AG04449 (cell line): ENCODE data around the gene LRRC4C.
"Not testable (repeated sequence)": the region's sequence is repeated elsewhere in the genome, so short reads cannot be mapped to it uniquely, and the experiment has no call there.

ENCODE experiments used
- CTCF ChIA-PET: fragments of 350-600 bp; formaldehyde crosslinking; extraction: SDS; loops from one replicate; lab custom pipeline; 2021; ENCODE audit warnings: antibody characterized with exemption; lab: Yijun Ruan, JAX
- POLR2A ChIA-PET: fragments of 400-600, 350-600 bp; formaldehyde crosslinking; extraction: SDS; loops from one replicate; lab custom pipeline; 2020; ENCODE audit warnings: antibody characterized with exemption, inconsistent platforms; lab: Yijun Ruan, JAX
- DNase-seq: peaks from one replicate; pipeline ENCODE4 v3.0.0-alpha.2; 2010; ENCODE audit warnings: low read depth, low spot score
- H3K4me3 ChIP-seq: 2 replicates; pipeline ENCODE4 v1.5.1; 2011; ENCODE audit warnings: low read depth, mild to moderate bottlenecking, control low read depth, low read length
- TF ChIP-seq, protein P1 (sequence below): IDR thresholded peaks from one replicate; pipeline ENCODE4 v1.5.1; 2011; ENCODE audit warnings: mild to moderate bottlenecking, moderate library complexity, low read length, control low read depth, inconsistent platforms; ENCODE audit not compliant: insufficient read depth; ENCODE audit errors: missing control alignments

Gene LRRC4C

DNA sequence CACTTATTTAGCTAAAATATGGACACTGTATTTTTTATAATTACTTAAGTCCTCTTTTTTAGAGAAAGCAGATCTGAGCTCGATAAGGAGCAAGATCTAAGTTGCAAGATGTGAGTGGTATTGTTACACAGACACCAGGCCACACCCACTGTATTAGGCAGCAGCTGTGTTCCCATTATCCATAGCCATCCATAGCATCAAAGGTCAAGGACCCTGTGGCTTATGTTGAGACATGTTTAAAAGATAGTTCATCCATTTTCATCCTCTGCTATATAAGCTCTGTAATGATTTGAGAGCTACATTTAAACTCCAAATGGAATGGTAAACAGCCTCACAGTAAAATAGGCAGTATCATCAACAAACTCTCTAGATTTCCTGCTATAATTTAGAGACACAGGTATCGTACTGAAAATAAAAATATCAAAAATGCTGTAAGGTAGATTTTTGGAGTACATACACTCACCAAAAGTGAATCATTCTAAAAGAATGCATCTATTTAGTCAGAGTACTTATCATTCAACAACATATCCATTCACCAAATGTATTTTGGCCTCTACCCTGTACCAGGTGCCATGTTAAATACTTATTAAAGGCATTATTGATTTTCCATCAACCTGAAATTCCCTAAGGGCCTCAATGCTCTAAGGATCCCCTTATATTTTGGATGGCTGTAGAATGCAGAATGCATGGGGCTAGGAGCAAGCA is 574.0 kb downstream of the LRRC4C start:
- no peak for DNase-seq
- CTCF ChIA-PET, result no interaction called here
- POLR2A ChIA-PET, result no interaction called here

DNA sequence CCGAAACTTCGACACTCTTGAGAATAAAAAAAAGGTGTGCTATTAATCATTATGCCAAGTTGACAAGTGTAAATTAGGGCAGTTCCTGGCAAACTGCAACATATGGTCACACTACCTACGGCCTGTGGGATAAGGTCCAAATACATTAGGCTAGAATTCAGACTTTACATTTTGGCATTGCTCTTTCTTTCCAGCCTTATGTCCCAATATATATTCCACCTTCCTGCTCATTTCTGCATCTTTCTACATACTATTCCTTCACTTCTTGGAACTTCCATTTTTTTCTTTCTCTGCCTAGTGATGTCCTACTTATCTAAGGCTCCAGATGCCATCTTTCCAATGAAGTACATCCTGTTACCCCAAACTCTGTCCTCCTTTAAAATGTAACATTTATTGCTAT is 577.2 kb downstream of the LRRC4C start:
- H3K4me3 ChIP-seq, result no peak overlapping the region
- ChIA-PET CTCF (no interaction called here), POLR2A (no interaction called here)
- no peak for DNase-seq
- TF ChIP-seq, protein P1, sequence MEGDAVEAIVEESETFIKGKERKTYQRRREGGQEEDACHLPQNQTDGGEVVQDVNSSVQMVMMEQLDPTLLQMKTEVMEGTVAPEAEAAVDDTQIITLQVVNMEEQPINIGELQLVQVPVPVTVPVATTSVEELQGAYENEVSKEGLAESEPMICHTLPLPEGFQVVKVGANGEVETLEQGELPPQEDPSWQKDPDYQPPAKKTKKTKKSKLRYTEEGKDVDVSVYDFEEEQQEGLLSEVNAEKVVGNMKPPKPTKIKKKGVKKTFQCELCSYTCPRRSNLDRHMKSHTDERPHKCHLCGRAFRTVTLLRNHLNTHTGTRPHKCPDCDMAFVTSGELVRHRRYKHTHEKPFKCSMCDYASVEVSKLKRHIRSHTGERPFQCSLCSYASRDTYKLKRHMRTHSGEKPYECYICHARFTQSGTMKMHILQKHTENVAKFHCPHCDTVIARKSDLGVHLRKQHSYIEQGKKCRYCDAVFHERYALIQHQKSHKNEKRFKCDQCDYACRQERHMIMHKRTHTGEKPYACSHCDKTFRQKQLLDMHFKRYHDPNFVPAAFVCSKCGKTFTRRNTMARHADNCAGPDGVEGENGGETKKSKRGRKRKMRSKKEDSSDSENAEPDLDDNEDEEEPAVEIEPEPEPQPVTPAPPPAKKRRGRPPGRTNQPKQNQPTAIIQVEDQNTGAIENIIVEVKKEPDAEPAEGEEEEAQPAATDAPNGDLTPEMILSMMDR, result no peak

More for the DNA sequence above, 574.0 kb downstream of the LRRC4C start:
- H3K4me3 ChIP-seq, result no peak overlapping the region
- TF ChIP-seq, protein P1, result no peak

DNA sequence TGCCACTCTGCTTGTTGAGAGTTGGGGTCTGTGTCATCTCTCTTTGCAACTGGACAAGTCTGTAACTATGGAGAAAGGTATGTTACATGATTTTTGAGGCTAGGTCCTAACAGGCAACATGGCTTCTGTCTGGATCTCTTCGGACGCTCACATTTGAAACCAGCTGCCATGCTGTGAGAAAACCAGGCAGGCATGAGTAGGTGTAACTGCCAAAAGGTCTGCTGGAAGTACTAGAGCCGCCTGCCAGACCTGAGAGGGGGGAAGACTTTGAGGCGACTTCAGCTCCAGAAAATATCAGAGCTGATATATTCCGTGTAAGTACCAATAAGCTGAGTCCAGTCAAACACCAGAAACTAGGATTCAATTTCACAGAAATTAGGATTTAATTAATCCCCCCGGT is 579.5 kb downstream of the LRRC4C start:
- no peak overlapping the region for H3K4me3 ChIP-seq
- POLR2A ChIA-PET, result no interaction called here
- DNase-seq, result no peak
- TF ChIP-seq, protein P1, result no peak
- CTCF ChIA-PET, result no interaction called here

DNA sequence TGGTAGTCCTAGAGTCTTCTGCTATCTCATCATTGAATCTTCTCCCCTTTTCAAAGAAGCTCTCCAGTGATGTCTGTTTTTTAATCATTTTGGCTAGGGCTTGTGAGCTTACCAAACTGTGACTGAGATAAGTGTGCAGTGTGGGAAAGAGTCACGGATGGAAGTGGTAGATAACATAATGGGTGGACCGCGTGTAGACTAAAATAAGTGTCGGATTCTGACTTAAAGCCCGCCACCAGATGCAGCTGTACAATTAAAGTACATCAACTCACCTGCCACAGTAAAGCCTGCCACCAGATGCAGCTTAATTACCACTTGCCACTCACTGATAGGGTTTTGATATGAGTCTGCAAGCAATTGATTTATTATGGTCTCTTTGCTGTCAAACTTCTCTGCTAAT is 581.5 kb downstream of the LRRC4C start:
- no peak overlapping the region for H3K4me3 ChIP-seq
- no peak for DNase-seq
- TF ChIP-seq, protein P1, result no peak
- POLR2A ChIA-PET, result no interaction called here
- CTCF ChIA-PET, result no interaction called here

DNA sequence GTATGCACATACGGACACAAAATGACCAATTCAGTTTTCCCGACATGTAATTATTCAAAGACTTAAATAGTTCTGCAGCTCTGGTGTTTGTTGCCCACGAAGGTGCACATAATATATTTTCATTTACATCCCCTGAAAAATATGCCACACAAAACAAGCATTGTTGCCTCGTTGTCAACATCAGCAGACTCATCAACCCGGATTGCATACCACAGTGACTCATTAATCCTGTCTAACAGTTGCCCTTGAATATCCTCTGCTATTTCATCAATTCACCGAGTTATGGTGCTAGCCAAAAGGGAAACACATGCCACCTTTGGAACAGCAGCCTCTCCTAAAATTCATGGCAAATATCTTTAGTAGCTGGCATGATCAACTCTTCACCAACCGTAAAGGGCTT is 582.2 kb downstream of the LRRC4C start:
- TF ChIP-seq, protein P1, result no peak
- ChIA-PET POLR2A (no interaction called here), CTCF (no interaction called here)
- DNase-seq, result no peak
- H3K4me3 ChIP-seq, result no peak overlapping the region

DNA sequence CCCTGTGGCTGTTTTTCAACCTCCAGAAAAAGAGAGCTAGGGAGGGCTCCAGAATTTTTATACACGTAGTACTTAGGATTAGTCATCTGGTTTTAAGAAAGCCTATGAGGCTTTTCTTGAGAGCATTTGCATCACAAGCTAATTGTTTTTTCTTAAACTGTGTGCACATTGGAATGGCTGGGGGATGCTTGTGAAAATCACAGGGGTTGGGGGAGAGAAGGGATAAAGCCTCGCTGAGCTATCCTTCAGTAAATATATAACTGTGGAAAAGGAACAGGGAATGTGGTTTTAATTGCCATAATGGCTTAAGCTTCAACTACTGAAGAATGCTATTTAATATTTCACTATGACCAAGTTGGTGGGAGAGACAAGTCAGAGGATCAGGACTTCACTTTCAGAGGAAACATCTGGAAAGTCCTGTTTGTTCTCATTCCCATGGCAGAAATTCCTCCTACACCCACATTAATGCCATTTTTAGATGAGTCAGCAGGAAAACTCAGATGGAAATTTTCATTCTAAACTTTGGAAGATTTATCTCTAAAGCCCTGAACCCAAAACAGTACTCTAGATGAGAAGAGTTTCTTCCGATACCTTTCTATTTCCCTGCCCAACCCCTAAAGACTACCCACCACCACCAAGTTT is 591.3 kb downstream of the LRRC4C start:
- H3K4me3 ChIP-seq, result no peak overlapping the region
- CTCF ChIA-PET, result no interaction called here
- POLR2A ChIA-PET, result no interaction called here
- TF ChIP-seq, protein P1, result no peak
- no peak for DNase-seq

DNA sequence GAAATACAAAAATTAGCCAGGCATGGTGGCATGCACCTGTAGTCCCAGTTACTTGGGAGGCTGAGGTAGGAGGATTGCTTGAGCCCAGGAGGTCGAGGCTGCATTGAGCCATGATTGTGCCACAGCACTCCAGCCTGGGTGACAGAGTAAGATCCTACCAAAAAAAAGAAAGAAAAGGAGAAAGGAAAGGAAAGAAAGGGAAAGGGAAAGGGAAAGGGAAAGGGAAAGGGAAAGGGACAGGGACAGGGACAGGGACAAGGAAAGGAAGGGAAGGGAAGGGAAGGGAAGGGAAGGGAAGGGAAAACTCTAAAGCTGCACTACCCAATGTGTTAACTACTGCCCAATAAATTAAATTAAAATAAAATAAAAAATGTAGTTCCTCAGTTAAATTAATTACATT is 601.7 kb downstream of the LRRC4C start:
- CTCF ChIA-PET, DNase-seq, H3K4me3 ChIP-seq, POLR2A ChIA-PET: not testable (repeated sequence)
